IMR-90 (cell line): ENCODE data around the gene STAM2.

ENCODE experiments used
- CTCF ChIP-seq: conservative IDR thresholded peaks from 2 replicates; pipeline ENCODE4 v1.5.1; 2012; ENCODE audit warnings: mild to moderate bottlenecking, low read depth, low read length, improper control_type of control experiment
- POLR2A ChIP-seq: IDR thresholded peaks from 2 replicates; pipeline ENCODE4 v1.6.1; 2012; ENCODE audit warnings: mild to moderate bottlenecking, low read depth, low read length
- RCOR1 ChIP-seq: IDR thresholded peaks from 2 replicates; pipeline ENCODE4 v1.6.1; 2012; ENCODE audit warnings: mild to moderate bottlenecking, low read length, improper control_type of control experiment; ENCODE audit not compliant: insufficient replicate concordance

DNA sequence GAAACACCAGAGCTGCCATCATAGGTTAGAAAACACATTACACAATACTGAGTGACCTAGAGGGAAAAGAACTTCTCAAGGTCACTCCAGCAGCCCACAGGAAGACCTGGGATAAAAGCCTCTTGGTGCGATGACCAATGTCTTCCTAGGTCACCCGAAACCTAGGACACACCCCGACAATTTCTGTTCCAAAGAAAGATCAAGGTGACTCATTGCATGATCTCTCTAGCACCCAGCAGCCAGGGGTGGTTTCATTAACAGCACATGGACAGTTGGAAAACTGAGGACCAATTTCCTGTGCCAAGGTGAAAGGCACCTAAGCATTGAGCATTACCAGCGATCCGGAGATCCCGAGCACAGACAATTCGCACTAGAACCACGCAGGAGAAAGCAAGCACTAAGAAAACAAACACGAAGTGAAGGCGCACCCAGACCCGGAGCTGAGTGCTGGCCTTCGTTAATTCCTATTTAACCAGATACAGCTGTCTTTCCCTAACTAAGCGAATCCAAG lies 78.2 kb downstream of the STAM2 start:
- no peak for TF ChIP-seq POLR2A
- TF ChIP-seq RCOR1 = no peak
- TF ChIP-seq CTCF = no peak
